Liver (tissue), 3 donors: ENCODE results near the gene CHTF8.

Experiments
- ATF3 ChIP-seq: IDR thresholded peaks from 2 replicates; pipeline ENCODE4 v1.6.1; 2016; ENCODE audit warnings: antibody characterized with exemption
- TF ChIP-seq, protein P1 (sequence below): fragments of 150-350 bp; IDR thresholded peaks from 2 replicates; pipeline ENCODE4 v1.5.1; 2017; ENCODE audit warnings: improper control_type of control experiment, low read depth, low read length; ENCODE audit not compliant: missing input control
- donor health status: healthy.
- donor health status: healthy.

DNA sequence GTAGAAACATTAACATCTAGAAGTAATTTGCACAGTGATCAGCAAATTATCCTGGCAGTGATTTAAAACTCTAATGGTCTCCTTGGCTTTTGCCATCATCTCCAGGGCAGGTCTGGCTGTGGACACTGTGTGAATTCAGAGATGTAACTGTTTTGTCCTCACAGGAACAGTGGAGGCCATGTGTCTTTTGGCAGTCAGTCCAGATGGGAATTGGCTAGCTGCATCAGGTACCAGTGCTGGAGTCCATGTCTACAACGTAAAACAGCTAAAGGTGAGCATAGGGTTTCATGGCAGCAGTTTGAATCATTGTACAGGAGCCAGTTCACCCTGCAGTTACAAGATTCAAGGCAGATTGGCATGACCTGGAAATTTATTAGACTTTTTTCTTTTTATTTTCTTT lies 27.8 kb upstream of the CHTF8 start:
- no peak for TF ChIP-seq ATF3
- TF ChIP-seq, protein P1, sequence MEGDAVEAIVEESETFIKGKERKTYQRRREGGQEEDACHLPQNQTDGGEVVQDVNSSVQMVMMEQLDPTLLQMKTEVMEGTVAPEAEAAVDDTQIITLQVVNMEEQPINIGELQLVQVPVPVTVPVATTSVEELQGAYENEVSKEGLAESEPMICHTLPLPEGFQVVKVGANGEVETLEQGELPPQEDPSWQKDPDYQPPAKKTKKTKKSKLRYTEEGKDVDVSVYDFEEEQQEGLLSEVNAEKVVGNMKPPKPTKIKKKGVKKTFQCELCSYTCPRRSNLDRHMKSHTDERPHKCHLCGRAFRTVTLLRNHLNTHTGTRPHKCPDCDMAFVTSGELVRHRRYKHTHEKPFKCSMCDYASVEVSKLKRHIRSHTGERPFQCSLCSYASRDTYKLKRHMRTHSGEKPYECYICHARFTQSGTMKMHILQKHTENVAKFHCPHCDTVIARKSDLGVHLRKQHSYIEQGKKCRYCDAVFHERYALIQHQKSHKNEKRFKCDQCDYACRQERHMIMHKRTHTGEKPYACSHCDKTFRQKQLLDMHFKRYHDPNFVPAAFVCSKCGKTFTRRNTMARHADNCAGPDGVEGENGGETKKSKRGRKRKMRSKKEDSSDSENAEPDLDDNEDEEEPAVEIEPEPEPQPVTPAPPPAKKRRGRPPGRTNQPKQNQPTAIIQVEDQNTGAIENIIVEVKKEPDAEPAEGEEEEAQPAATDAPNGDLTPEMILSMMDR: no peak
